Gastrocnemius medialis (tissue), 4 donors: ENCODE results near the gene CEP112.

Experiments
- POLR2A ChIP-seq, 2 donors: fragments of 450-650 bp; IDR thresholded peaks; one replicate each; pipeline ENCODE4 v1.6.1; 2017; ENCODE audit warnings: antibody characterized with exemption in 2 of 2, mild to moderate bottlenecking in 2 of 2, moderate library complexity in 2 of 2
- TF ChIP-seq, protein P1 (sequence below), 5 experiments: fragments of 450-650 bp in 3 of 5; fragments of 200-600 bp in 2 of 5; sonication (generic) in 2 of 5; IDR thresholded peaks in 4 of 5; conservative IDR thresholded peaks in 1 of 5; 1 replicate in 4 of 5; 2 replicates in 1 of 5; pipeline ENCODE4 v1.5.1; 2016 to 2019; ENCODE audit warnings: antibody characterized with exemption in 5 of 5, mild to moderate bottlenecking in 3 of 5, moderate library complexity in 3 of 5

DNA sequence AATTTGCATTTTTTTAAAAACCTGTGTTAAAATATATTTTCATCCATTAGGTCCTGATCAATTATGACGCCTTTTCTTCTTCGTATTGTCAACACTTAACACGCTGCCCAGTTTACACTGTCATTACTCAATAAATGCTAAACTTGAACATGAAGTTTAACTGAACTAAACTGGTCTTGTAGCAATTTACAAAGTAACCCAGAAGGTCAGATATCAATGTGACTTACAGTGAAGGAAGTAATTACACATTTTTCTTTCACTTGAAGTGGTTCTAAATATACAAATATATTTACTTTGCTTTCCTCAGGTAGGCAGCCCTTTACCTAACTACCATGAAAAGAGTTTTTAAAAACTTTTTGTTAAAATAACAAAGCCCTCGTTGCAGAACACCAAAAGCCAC lies 374.0 kb downstream of the CEP112 start:
- TF ChIP-seq, protein P1, sequence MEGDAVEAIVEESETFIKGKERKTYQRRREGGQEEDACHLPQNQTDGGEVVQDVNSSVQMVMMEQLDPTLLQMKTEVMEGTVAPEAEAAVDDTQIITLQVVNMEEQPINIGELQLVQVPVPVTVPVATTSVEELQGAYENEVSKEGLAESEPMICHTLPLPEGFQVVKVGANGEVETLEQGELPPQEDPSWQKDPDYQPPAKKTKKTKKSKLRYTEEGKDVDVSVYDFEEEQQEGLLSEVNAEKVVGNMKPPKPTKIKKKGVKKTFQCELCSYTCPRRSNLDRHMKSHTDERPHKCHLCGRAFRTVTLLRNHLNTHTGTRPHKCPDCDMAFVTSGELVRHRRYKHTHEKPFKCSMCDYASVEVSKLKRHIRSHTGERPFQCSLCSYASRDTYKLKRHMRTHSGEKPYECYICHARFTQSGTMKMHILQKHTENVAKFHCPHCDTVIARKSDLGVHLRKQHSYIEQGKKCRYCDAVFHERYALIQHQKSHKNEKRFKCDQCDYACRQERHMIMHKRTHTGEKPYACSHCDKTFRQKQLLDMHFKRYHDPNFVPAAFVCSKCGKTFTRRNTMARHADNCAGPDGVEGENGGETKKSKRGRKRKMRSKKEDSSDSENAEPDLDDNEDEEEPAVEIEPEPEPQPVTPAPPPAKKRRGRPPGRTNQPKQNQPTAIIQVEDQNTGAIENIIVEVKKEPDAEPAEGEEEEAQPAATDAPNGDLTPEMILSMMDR (IDR thresholded peaks at IDR 0.05 in 4 of 5, conservative IDR thresholded peaks at IDR 0.05 in 1 of 5), result no peak
- TF ChIP-seq POLR2A (IDR thresholded peaks at IDR 0.05), result no peak
